ENCODE results near the gene MARCHF10.

The MARCHF10 gene

DNA sequence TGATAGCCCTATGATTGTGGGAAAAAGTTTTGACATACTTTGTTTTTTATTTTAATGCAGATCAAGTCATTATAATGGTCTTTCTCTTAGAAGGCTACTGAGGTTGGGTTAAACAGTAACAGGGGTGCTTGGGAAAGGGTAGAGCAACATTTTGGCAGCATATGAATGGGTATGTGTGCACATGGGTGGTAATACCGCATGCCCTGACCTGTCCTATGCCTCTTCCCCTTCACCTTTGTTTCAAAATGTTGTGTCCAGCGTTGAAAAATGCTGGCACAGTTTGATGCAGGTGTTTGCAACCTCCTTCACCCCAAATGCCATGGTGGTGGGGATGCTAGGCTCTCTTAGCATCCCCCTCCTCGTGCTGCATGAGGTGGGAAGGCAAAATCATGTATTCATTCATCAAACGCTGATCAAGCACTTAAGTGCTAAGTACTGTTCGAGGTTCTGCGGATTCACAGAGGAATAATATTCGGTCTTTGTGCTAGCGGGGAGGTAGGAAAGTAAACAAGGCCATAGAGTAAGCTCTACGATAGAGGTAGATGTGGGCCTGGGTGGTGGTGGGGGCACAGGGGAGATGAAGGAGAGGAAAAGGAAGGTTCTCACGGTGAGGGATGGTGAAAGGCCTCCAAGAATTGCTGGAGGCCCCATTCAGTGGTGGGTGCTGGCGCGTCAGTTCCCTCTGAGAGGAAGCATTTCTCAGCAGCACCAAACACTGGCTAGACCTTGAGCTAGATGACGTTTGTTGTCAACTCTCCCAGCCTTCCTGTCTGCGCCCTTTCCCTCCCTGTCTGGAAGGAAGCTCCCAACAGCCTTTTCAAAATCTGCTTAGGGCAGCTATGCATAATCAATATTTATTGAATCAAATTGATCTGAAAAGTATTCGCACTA lies 13.3 kb upstream of the MARCHF10 start:
- DNase-seq, result no peak

DNA sequence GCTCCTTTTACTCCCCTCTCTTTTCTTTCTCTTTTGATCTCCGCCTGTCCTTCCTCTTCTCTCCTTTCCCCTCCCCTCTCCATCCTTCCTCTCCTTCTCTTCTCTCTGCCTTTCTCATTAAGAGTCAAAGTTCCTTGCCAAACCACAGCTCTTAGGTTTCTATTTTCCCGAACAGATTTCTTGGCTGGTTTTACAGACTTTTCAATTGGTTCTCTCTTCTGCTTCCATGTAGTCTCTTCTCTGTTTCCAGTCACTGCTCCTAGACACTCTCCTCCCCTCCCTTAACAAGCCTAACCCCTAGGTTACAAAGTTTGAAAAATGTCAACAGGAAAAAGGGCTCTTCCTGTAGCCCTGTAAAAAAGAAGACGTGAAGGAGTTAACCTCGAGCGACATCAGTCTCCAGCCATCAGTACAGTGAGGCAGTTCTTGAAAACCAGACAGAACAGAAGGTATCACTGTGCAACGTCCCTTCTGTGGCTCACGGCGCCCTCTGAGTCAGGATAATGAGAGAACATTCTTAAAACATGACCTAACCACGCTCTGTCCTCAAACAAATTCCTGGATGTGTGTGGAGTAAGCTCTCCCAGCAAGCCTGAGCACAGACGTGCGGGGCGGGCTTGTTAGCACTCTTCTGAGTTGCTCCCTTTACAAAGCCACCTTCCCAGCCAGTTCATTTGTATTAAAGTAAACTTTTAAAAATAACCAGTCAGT lies 11.6 kb upstream of the MARCHF10 start:
- DNase-seq, result no peak

DNA sequence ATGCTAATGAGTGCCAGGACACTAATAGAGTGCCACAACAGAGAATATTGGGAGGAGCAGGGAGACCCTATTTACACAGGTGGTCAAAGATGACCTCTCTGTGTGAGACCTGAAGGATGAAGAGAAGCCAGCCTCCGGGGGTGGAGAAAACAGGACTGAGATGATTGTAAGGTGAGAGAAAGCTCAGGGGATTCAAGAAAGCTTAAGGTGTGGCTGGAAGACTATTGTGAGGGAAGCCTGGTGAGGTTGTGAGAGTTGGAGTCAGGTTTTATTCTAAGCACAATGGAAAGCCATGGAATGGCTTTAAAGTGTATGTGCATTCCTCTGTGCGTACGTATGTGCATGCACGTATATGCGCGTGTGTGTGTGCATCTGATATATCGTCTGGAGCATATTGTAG lies 10.4 kb upstream of the MARCHF10 start:
- no peak for DNase-seq

DNA sequence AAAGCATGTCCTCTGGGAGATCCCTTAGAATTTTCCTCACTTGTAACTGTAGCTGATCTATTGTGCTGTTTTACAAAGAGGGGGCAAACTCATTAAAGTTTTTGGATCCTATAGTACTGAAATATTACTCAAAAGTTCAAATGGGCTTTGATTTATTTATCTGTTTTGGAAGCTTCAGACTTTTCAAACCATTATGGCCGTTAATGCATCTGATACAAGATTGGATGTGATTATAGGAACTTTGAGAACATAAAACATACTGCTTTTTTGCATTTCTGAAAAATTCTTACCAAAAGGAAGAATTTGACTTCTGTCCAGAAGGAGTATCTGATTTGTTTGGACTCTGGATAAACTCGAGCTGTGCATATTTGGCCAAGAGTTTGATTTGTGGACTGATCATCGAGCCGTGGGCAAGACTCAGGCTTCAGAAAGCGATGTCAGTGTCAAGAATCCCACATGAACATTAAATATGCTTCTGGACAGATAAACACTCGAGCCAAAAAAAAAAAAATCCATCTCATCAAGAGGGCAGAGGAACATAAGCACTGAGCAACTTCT lies 8.2 kb upstream of the MARCHF10 start:
- no peak for DNase-seq

DNA sequence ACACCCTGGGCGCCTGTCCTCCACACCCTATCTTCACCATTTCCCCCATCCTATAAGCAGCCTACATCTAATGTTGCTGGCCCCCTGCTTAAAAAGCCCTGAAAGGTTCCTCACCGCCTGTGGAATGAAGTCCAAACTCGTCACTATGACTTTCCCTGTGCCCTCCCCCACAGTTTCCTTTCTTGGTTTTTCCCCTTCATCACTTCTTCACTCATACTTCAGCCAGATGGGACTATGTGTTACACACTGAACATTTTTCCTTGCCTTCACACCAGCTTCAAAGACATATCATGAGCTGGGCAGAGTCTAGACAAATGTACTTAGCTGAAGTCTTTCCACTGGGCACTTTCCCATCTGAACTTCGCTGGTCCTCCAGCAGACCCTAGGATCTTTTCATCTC lies 1.5 kb upstream of the MARCHF10 start:
- no peak for DNase-seq

DNA sequence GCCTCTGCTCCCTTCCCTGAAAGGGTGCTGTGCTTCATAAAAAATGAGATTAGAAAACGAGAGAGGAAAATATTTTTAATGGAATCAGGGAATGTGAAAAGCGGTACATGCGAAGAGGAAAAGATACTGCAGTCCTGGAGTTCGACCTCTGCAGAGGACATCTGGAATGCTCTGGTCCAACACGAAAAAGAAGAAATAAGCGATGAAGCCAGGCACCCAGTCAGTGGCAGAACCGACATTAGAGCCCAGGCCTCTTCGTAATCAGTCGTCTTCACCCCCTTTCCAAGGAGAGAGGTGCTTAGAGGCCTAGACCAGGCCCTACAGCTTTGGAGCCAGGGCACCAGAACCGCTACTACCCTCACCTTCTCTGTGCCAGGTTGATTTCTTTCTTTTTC lies 459 bp upstream of the MARCHF10 start:
- no peak for DNase-seq

DNA sequence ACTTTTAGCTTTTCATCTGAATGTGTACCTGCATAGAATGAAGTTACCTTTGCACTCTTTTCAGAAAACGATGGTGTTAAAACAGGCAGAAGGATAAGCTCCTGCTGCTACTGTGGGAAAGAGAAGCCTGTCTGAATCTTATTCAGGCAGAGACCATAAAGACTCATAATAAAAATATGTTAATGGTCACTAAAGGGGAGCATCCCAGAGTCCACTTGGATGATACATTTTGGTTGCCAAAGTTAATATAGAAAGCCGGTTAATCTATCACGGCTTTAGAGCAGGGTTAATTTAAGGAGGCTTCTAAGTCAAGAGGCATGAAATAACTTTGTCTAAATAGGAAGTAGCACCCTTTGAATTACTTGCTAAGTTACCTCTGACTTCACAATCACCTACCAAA lies 2.9 kb downstream of the MARCHF10 start:
- no peak for DNase-seq

DNA sequence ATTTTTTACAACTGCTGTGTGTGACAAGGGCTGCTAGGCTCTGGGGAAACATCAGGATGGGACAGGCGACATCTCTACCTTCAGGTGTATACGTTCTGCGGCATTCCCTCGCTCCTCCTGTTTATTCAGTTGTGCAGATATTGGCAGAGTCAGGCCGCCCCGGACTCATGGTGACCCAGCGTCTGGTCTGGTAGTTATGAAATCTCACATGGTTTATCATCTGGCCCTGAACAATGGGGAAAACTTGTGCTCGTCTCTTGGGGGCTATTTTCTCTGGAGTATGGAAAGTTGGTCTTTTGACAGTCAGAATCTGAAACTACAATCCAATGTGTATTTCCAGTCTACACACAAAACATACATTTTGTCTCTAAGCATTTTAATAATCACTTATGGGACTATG lies 3.3 kb downstream of the MARCHF10 start:
- no peak for DNase-seq

DNA sequence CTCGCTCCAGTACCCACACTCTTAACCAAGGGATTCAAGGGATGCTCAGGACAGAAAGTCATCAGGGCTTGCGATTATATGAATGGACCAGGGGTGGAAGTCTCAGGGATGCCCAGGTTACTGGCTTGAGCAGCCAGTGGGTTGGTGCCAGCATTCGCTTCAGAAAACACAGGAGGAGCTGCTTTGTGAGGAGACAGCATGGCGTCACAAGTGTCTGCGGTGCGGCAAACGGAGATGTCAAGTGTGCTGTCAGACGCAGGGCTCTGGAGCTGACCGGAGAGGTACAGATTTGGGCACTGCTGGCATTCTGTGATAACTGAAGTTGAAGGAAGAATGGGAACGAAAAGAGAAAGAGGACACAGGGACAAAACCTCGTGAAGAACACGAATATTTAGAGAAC lies 4.1 kb downstream of the MARCHF10 start:
- no peak for DNase-seq

DNA sequence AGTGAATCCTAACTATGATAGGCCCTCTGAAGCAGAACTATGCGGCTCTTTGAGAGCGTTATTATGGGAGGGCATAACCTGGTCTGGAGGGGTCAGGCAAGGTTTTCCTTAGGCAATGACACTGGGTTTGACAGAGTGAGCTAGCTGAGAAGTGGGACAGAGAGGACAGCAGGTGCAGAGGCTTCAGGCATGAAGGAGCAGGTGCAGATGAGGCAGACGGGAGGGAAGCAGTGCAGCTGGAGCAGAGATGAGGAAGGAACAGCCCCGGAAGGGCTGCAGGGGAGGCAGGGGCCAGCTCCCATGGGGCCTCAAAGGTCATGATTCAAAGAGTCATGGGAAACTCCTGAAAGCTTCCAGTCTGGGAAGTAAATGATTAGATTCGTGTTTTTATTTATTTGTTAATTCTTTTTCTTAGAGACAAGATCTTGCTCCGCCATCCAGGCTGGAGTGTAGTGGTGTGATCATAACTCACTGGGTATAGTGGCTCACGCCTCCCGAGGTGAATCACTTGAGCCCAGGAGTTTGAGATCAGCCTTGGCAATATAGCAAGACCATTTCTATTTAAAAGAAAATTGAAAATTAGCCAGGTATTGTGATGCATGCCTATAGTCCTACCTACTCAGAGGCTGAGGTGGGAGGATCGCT lies 5.4 kb downstream of the MARCHF10 start:
- no peak for DNase-seq

DNA sequence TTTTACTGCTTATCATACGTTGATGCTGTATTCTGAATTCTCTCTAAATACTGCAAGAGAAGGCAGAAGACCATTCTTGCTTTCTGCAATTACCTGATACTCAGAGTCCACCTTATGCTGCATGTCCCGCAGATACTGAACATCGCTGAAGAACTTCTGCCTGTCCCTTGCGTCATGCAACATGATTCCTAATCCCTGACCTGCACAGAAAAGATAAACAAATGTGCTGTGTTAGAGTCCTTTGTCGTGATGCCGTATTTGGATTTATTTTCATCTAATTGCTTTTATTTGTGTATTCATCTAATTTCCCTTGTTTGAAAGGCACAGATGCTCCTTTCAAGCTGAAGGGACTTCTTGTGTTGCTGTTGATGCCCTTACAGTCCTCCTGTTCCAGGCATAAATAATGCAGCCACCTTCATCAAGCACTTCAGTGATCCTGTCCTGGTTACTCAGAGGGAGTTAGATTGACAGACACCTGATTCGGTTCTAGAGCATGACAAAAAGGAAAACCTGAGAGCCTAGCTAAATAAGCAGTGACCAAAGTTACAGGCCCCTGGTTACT lies 6.5 kb downstream of the MARCHF10 start:
- DNase-seq, result no peak

DNA sequence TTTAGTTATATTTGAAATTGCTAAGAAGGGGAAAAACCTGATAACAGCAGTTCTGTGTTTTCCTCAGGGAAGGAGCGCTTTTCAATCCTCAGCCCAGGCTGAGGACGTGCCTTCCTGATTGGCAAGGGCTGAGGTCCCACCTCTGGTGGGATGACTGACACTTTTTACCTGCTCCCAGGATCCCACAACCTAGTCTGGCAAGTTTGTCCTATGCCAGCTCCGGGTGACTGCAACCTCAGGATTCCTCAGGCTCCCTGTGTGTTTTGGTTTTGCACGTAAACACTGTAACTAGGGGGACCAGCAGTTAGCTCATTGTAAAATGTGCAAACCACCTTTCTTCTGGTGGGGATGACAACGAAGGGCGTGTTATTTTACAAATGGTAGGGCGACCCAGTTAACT lies 7.5 kb downstream of the MARCHF10 start:
- DNase-seq, result no peak

DNA sequence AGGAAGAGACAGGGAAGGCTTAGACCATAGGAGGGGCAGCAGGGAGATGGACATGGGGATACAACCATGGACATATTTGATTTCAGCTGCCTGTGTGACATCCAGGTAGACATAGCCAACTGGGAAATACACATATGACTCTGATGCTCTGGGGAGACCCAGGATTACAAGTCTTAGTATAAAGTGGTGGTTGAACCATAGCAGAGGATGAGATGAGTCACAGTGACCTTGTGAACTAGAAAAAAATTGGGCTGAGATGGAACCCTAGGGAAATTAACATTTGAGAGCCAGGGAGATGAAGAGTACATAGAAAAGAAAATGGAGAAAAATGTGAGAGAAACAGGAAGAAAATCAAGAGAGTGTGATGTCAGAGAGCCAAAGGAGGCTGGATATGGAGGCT lies 10.2 kb downstream of the MARCHF10 start:
- DNase-seq, result no peak

DNA sequence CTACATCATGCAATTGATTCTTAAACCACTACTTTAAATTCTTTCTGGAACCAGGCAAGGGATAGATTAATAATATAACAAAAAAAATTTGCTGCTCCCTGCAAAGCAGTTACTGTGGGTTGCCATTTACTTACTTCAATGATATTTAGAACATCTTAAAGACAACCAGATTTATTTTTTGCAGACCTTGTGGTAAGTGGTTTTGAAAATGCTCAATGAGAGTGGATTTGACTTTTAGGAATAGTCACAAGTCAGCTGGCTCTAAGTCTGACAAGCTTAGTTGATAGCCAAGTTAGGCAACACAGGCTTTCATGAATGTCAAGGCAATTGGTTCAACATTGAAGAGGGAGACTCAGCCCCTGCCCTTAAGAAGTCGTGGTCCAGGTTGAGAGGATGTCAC lies 11.8 kb downstream of the MARCHF10 start:
- DNase-seq, result no peak

DNA sequence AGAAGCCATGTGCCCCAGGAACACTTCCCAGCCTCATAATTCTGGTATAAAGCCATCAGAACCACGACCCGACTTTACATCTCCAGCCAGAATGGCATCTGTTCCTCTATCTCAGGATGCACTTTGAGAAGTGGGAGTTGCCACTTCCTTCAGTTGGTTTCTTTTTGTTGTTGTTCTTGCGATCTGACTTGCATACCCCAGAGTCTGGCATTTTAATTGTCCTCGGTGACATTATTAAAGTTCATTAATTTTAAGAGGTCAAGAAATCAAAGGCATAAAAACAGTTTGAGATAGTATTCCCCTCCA lies 13.5 kb downstream of the MARCHF10 start:
- no peak for DNase-seq

DNA sequence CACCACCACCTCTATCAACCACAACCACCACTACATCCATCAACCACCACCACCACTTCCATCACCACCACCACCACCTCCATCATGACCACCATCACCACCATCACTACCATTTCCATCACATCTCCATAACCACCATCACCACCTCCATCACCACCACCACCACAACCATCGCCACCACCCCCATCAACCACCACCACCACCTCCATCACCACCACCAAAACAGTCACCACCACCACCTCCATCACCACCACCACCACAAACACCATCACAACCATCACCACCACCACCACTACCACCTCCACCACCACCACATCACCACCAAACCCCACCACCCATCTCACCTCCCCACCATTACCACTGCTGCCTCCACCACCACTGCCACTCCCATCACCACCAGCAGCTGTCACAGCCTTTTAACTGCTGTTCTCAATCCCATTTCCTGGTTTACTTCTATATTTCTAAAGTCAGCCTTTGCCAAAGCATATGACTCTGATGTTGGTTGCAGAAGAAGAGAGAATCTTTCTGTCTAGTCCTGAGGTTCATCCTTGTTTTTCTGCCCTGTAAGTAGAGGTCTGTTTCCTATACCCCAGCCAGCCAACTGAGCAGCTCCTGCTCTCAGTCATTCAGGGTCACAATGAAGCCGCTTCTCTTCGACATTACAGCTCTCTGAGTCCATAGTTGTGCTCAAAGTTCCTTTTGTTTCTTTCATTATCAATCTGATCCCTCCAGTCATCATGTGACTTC lies 14.0 kb downstream of the MARCHF10 start:
- DNase-seq, result no peak

DNA sequence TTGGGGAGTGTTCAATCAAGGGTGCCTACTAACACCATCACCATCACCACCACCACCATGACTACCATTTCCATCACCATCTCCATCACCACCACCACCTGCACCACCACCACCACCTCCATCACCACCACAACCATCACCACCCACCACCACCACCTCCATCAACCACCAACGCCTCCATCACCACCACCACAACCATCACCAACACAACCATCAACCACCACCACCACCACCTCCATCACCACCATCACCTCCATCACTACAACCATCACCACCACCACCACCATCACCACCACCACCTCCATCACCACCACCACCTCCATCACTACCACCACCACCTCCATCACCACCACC lies 15.7 kb downstream of the MARCHF10 start:
- no peak for DNase-seq

DNA sequence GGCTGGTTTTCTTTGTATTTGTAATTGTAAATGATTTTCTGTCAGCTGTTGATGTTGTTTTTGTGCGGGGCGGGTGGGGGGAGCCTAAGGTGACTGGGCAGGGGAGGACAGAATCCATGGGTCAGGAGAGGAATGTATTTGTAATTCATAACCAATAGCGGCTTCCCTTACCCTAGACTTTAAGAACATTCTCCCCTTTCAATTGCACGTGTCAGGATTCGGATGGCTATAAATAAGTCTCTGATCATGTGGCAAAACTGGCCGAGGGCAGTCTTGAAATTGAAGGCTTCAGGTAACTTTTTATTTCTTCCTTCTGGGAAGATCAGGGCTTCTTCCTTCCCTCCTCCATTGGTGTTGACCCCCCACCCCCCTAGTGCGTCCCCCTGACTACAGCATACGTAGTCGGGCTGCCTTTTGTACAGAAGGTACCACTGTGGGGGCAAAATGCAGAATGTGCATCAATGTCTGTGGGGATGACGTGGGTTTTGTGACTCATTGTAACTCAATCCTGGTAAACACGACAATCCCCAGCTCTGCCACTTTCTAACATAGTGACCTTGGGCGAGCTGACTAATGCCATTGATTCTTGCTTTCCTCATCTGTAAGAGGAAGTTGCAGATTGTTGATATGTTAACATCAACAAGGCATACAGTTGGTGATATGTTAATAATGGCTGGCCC lies 16.2 kb downstream of the MARCHF10 start:
- no peak for DNase-seq

DNA sequence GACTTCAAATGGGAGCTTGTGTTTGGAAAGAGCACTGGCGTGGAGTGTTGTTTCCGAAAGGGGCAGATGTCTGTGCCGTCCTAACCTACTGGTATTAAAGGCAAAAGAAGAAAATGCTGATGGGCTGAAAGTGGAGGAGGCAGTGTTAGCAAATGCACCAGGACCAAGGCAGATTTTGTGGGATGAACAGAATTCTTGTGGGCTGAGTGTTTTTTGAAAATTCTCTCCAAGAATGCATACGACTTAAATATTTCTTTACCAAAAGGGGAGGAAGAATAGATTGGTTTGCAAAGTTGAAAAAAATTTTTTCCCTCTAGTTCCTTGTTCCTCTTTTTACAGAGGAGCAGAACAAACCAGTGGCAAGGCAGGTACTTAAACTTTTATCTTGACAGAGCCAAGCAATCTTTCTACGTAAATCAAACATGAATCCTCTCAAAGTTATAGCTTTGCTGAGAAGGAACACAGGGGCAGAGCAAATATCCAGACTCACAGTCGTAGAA lies 16.8 kb downstream of the MARCHF10 start:
- no peak for DNase-seq

DNA sequence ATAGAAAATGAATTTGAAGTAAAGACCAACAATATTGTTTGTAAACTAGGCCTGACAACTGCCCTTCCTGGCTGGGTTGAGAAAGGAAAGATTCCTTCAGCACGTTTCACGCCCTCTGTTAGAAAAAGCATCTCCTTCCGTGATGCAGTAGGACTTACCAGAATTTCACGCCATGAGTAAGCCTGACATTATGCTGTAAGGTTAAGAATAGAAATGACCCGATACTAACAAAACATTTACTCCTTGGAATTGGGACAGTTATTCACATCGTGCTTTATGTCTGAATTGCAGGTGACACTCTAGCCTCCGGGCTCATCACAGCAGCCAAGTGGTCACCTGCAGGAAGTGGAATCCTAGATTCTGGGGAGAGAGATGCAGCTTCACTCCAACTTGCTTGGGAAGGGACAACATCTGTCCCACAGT lies 17.5 kb downstream of the MARCHF10 start:
- no peak for DNase-seq

DNA sequence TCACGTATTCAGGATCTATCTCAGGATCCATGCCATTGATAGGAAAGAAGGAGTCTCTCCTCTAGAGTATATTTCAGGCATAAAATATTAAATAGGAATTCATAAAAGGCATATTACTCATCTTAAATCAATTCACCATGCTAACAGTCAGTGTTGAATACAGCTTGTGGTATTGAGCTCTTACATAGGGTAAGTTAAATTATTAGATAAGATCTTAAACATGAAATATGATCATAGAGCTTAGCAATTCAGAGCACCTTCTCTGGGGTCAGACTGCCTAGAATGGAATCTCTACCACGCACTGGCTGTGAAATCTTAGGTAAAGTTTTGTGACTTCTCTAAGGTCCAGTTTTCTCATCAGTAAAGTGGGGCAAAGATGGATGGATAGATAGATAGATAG lies 20.7 kb downstream of the MARCHF10 start:
- no peak for DNase-seq

DNA sequence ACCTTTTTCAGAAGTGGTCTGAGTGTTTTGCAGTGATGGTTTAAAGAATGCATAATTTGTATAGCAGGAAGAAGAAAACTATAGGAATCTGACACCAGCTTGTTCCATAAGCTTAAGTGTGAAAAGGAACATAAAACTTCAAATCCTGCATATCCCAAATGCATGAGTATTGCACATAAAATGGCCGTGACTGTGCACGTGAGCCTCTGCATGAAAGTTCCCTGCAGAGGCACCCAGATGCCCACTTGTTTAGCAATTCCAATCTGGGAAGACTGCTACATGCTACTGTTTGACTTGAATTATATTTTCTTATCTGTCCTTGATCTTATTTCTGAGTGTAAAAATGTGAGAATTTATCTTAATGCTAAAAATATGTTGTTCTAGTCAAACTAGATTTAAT lies 21.5 kb downstream of the MARCHF10 start:
- DNase-seq, result no peak
